IMR-90 (cell line): ENCODE measurements around the gene NEMP1. TPM values are rescaled to one million over a fixed set of nuclear protein-coding genes. Genes with fewer than 3 reads are reported as not detected.

Experiments
- ATAC-seq: fragments of 200-7000 bp; cut with Tn5 transposase; 2 replicates; pipeline ENCODE4 v1.9.1; 2020; ENCODE audit warnings: low read depth, mild to moderate bottlenecking, moderate library complexity
- BruUV-seq: library from RNA; stranded (reverse); fragments of 400-500 nt; replicated peaks from 2 replicates; lab custom pipeline; 2021; lab: Mats Ljungman, UMichigan
- CTCF ChIA-PET: fragments of 300-600 bp; formaldehyde crosslinking; extraction: SDS; loops from one replicate; lab custom pipeline; 2021; ENCODE audit warnings: antibody characterized with exemption; lab: Yijun Ruan, JAX
- POLR2A ChIA-PET: fragments of 300-600 bp; sonication (Branson Sonifier 250); formaldehyde crosslinking; loops from one replicate; lab custom pipeline; 2022; ENCODE audit warnings: antibody characterized with exemption; ENCODE audit not compliant: unreplicated experiment; lab: Charles Lee
- DNase-seq: peaks from one replicate; pipeline ENCODE4 v3.0.0; 2013
- H2AFZ ChIP-seq: replicated peaks from 2 replicates; pipeline ENCODE3; 2013; ENCODE audit warnings: low read length, mild to moderate bottlenecking; ENCODE audit not compliant: poor library complexity
- H2AK5ac ChIP-seq: 2 replicates; pipeline ENCODE4 v1.6.1; 2013; ENCODE audit warnings: low read depth, low read length, inconsistent platforms
- H2AK9ac ChIP-seq: replicated peaks from 2 replicates; pipeline ENCODE3; 2013; ENCODE audit warnings: mild to moderate bottlenecking, low read depth, low read length, moderate library complexity; ENCODE audit not compliant: poor library complexity
- H2BK120ac ChIP-seq: 2 replicates; pipeline ENCODE4 v1.6.1; 2013; ENCODE audit warnings: low read depth, low read length, inconsistent platforms
- H2BK15ac ChIP-seq: 3 replicates; pipeline ENCODE4 v1.6.1; 2013; ENCODE audit warnings: low read depth, low read length, inconsistent platforms
- H2BK20ac ChIP-seq: 2 replicates; pipeline ENCODE4 v1.6.1; 2013; ENCODE audit warnings: low read depth, mild to moderate bottlenecking, inconsistent platforms, low read length, moderate library complexity
- H2BK5ac ChIP-seq: 2 replicates; pipeline ENCODE4 v1.6.1; 2013; ENCODE audit warnings: mild to moderate bottlenecking, low read depth, low read length, inconsistent platforms; ENCODE audit not compliant: poor library complexity, severe bottlenecking
- H3K14ac ChIP-seq: replicated peaks from 2 replicates; pipeline ENCODE4 v1.6.1; 2013; ENCODE audit warnings: low read depth, low read length, inconsistent platforms
- H3K18ac ChIP-seq: 2 replicates; pipeline ENCODE4 v1.6.1; 2013; ENCODE audit warnings: low read depth, low read length, control low read depth
- H3K23ac ChIP-seq: 2 replicates; pipeline ENCODE4 v1.6.1; 2013; ENCODE audit warnings: low read depth, low read length, inconsistent platforms
- H3K27ac ChIP-seq: 2 replicates; pipeline ENCODE4 v1.5.1; 2013; ENCODE audit warnings: mild to moderate bottlenecking, control low read depth, low read length; ENCODE audit not compliant: insufficient read depth
- H3K27me3 ChIP-seq: 2 replicates; pipeline ENCODE4 v1.6.1; 2013; ENCODE audit warnings: low read length; ENCODE audit not compliant: control insufficient read depth, insufficient read depth
- H3K36me3 ChIP-seq: 2 replicates; pipeline ENCODE4 v1.6.1; 2013; ENCODE audit warnings: low read length, mixed read lengths; ENCODE audit not compliant: control insufficient read depth, insufficient read depth
- H3K4ac ChIP-seq: 2 replicates; pipeline ENCODE4 v1.6.1; 2013; ENCODE audit warnings: low read depth, low read length, inconsistent platforms
- H3K4me1 ChIP-seq: 2 replicates; pipeline ENCODE4 v1.6.1; 2013; ENCODE audit warnings: low read length, mixed read lengths; ENCODE audit not compliant: control insufficient read depth, insufficient read depth
- H3K4me2 ChIP-seq: 2 replicates; pipeline ENCODE4 v1.6.1; 2013; ENCODE audit warnings: low read depth, mild to moderate bottlenecking, control low read depth, low read length, moderate library complexity
- H3K4me3 ChIP-seq: 2 replicates; pipeline ENCODE4 v1.5.1; 2013; ENCODE audit warnings: low read depth, mild to moderate bottlenecking, control low read depth, low read length, moderate library complexity; ENCODE audit not compliant: insufficient read depth
- H3K56ac ChIP-seq: 2 replicates; pipeline ENCODE4 v1.6.1; 2013; ENCODE audit warnings: low read length, inconsistent platforms; ENCODE audit not compliant: insufficient read depth; ENCODE audit errors: extremely low read depth
- H3K79me1 ChIP-seq, 2 experiments: 2 replicates each; pipeline ENCODE4 v1.6.1; 2013; ENCODE audit warnings: low read length in 2 of 2, inconsistent platforms in 1 of 2, low read depth in 1 of 2
- H3K9ac ChIP-seq: 2 replicates; pipeline ENCODE4 v1.6.1; 2013; ENCODE audit warnings: low read depth, low read length, control low read depth
- H3K9me1 ChIP-seq: 2 replicates; pipeline ENCODE4 v1.6.1; 2013; ENCODE audit warnings: low read length, inconsistent platforms; ENCODE audit not compliant: insufficient read depth
- H3K9me3 ChIP-seq: 2 replicates; pipeline ENCODE4 v1.6.1; 2013; ENCODE audit warnings: low read length; ENCODE audit not compliant: control insufficient read depth, insufficient read depth
- H4K20me1 ChIP-seq: 2 replicates; pipeline ENCODE4 v1.6.1; 2013; ENCODE audit warnings: low read length, inconsistent platforms; ENCODE audit not compliant: insufficient read depth
- H4K5ac ChIP-seq: 2 replicates; pipeline ENCODE4 v1.6.1; 2013; ENCODE audit warnings: mild to moderate bottlenecking, low read depth, low read length, control low read depth
- H4K8ac ChIP-seq, 2 experiments: 2 replicates each; pipeline ENCODE4 v1.6.1; 2013; ENCODE audit warnings: low read depth in 2 of 2, low read length in 2 of 2, control low read depth in 1 of 2, inconsistent platforms in 1 of 2
- H4K91ac ChIP-seq: 2 replicates; pipeline ENCODE4 v1.6.1; 2013; ENCODE audit warnings: low read depth, low read length, inconsistent platforms; ENCODE audit not compliant: insufficient read depth
- CHD1 ChIP-seq: IDR thresholded peaks from 2 replicates; pipeline ENCODE4 v1.6.1; 2012; ENCODE audit warnings: low read depth, low read length, improper control_type of control experiment
- FOS ChIP-seq: fragments of 150-350 bp; IDR thresholded peaks from 2 replicates; pipeline ENCODE4 v1.6.1; 2016; ENCODE audit warnings: low read depth, low read length
- WGBS, 2 experiments: methylation state at CpG; one replicate each; pipeline versions ENCODE4 v1.1.5 to v1.1.7; 2013; ENCODE audit warnings: missing lambda C conversion rate in 2 of 2; ENCODE audit not compliant: insufficient read length in 1 of 2; ENCODE audit errors: extremely low coverage in 2 of 2; 5-methylcytosine and 5-hydroxymethylcytosine counted together
- dilution Hi-C: fragments of 300-500 bp; cut with HindIII; formaldehyde crosslinking; loops from one replicate; pipeline ENCODE4 v1.14.3; 2018; ENCODE audit warnings: low sequenced_read_pairs; ENCODE audit not compliant: unreplicated experiment
- in situ Hi-C: fragments of 300-500 bp; cut with MboI; formaldehyde crosslinking; loops from 3 replicates; pipeline ENCODE4 v1.14.3; 2019; ENCODE audit warnings: low sequenced_read_pairs, inconsistent platforms, mixed read lengths
- intact Hi-C: fragments of 100-400 bp; cut with micrococcal nuclease; formaldehyde crosslinking; loops from 2 replicates; pipeline ENCODE4 v1.10.0; 2022
- polyA plus RNA-seq, 3 experiments: library from polyadenylated mRNA; depleted of rRNA; stranded (reverse); fragments of >200 nt; gene quantifications; 2 replicates each; pipeline ENCODE4 v1.2.3, GENCODE V29; 2012; ENCODE audit warnings: low replicate concordance in 1 of 3
- total RNA-seq: library from RNA; depleted of rRNA; stranded (reverse); fragments of >200 nt; gene quantifications from 2 replicates; pipeline ENCODE4 v1.2.3, GENCODE V29; 2012

The NEMP1 gene
- total and polyA plus RNA-seq, 2 of the 4 experiments (the other 2 are of a cell fraction) = 8.9 to 10.9 TPM

DNA sequence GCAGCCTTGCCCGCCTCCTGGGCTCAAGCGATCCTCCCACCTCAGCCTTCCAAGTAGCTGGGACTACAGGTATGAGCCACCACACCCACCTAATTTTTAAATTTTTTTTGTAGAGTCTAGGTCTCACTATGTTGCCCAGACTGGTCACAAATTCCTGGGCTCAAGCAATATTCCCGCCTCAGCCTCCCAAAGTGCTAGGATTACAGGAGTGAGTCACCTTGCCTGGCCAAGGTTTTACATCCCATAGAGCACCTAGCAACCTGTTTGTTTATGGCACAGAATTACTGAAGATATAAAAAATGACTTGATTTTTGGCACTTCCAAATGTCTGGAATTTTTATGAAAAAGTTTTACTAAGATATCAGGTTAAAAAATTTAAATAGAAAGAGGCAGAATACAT is 45.2 kb downstream of the NEMP1 start:
- CTCF ChIA-PET = no interaction called here
- 75% methylated on average over 2 of the region's 3 CpGs; no CpG with 5 or more reads in 1 of the 2 experiments for WGBS, 2 experiments
- H3K9me1 ChIP-seq = no peaks in the 10 kb centered on the region

More for the DNA sequence above, 45.2 kb downstream of the NEMP1 start:
- intact Hi-C loops (no loop called here), in situ Hi-C loops (no loop called here), dilution Hi-C loops (no loop called here)
- no peak for ATAC-seq
- Histone ChIP-seq H2AK9ac (no peak overlapping the region), H2AK5ac (no peak overlapping the region), H3K9ac (no peak overlapping the region), H4K20me1 (no peaks in the 10 kb centered on the region), H2BK20ac (no peak overlapping the region), H3K14ac (no peak overlapping the region), H3K4me2 (no peak overlapping the region), H4K8ac (no peak overlapping the region), H3K79me1 (no peaks in the 10 kb centered on the region), H3K27me3 (peaks cover 61% of the 10 kb centered on the region), H2BK5ac (no peak overlapping the region), H3K18ac (no peak overlapping the region), H2BK120ac (no peak overlapping the region), H3K4me1 (no peaks in the 10 kb centered on the region), H4K5ac (no peak overlapping the region), H3K4ac (no peak overlapping the region), H3K23ac (no peak overlapping the region), H3K36me3 (no peaks in the 10 kb centered on the region), H3K4me3 (no peak overlapping the region), H2AFZ (no peak overlapping the region), H4K91ac (no peak overlapping the region), H3K9me3 (no peaks in the 10 kb centered on the region), H2BK15ac (no peak overlapping the region), H3K27ac (no peak overlapping the region), H3K56ac (no peak overlapping the region)
- POLR2A ChIA-PET = no interaction called here
- no peak for DNase-seq
- no TSS peak for BruUV-seq
- TF ChIP-seq CHD1 (no peak), FOS (no peak)
